Measurements from ENCODE around the gene P3H2.
"Not testable (repeated sequence)": the region's sequence is repeated elsewhere in the genome, so short reads cannot be mapped to it uniquely, and the experiment has no call there.

The P3H2 gene, protein sequence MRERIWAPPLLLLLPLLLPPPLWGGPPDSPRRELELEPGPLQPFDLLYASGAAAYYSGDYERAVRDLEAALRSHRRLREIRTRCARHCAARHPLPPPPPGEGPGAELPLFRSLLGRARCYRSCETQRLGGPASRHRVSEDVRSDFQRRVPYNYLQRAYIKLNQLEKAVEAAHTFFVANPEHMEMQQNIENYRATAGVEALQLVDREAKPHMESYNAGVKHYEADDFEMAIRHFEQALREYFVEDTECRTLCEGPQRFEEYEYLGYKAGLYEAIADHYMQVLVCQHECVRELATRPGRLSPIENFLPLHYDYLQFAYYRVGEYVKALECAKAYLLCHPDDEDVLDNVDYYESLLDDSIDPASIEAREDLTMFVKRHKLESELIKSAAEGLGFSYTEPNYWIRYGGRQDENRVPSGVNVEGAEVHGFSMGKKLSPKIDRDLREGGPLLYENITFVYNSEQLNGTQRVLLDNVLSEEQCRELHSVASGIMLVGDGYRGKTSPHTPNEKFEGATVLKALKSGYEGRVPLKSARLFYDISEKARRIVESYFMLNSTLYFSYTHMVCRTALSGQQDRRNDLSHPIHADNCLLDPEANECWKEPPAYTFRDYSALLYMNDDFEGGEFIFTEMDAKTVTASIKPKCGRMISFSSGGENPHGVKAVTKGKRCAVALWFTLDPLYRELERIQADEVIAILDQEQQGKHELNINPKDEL

DNA sequence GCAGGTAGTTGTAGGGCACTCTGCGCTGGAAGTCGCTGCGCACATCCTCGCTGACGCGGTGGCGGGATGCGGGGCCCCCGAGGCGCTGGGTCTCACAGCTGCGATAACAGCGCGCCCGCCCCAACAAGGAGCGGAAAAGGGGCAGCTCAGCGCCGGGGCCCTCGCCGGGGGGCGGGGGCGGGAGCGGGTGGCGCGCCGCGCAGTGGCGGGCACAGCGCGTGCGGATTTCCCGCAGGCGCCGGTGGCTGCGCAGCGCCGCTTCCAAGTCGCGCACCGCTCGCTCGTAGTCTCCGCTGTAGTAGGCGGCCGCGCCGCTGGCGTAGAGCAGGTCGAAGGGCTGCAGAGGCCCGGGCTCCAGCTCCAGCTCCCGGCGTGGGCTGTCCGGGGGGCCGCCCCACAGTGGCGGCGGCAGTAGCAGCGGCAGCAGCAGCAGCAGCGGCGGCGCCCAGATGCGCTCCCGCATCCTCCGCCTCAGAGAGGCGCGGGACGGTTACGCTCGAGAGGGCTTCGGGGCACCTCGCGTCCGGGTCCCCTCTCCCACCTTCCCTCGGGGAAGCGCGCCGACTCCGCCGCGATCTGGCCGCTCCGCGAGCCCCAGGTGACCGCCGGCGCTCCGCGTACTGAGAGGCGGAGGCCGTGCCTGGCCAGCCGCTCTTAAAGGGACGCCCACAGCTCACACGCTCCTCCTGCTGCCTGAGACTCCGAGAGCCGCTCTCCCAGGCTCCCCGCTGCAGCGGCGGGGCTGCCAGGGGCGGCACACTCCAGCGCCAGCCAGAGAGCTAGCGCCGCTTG lies at the start of gene P3H2:
Gene P3H2 (minus strand): TSS at position 629 of the 792 bp plus-strand sequence. CDS start 166 bp downstream, at position 463.
- peak; percentile 29 to 41 for DNase-seq

DNA sequence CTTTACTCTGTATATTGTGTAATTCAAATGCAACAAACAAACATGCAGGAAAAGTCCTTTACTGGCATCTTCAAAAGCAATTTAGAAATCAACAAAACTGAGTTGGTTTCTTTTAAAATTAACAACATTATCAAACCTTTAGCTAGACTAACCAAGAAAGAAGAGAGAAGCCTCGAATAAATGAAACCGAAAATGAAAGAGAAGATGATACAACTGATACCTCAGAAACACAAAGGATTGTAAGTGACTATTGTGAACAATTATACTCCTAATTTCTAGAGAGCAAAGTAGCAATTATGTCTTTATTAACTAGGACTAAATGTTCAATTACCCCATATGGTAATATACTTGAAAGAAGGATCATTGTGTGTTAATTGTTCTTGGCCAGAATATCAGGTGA lies 49.2 kb upstream of the P3H2 start:
- DNase-seq = no peak

DNA sequence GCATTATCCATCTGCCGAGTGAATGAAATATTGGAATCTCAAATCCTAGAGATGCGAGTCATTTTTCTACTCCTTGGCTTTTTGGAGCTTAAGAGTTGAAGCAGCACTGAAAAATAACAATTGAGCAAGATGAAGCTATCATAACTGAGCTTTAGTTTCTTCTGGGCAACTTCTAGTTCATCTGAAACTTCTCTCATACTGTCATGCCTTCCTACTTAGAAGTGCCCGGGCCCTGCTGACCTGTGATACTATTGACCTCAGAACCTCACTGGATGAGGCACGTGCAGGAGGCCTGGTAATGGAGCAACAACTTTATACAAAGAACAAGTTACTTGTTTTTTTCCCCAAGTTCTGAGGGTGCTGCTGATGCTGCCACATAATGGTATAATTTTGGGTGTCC lies 48.5 kb upstream of the P3H2 start:
- no peak for DNase-seq

DNA sequence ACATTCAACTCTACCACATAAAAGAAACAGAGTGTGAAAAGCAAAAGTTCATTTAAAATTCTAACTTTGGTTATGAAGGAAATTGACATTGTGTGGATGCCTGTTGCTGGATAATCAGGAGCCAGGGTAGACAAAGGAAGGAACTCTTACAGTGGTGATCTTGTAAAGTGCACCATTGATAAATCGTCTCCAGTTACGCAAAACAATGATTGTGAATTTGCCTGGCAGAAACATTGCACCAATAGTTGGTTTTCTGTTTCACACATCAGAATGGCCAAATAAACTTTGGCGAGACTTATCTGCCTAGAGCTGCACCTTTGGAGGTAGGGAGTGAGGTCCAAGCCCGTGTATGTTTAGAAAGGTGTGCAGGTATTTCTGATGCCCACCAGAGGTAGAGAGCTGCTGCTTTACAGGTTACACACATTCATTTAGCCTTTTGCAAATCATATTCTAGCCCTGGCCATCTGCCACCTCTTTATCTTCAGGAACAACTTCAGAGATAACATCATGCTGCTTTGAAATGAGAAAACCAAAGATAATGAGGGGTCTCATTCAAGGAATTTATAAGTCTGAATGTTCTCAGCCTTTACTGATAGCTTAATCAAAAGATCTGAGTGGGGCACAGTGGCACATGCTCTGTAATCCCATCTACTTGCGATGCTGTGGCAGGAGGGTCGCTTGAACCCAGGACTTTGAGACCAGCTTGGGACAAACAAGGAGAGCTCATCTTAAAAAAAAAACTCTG lies 47.4 kb upstream of the P3H2 start:
- no peak for DNase-seq

DNA sequence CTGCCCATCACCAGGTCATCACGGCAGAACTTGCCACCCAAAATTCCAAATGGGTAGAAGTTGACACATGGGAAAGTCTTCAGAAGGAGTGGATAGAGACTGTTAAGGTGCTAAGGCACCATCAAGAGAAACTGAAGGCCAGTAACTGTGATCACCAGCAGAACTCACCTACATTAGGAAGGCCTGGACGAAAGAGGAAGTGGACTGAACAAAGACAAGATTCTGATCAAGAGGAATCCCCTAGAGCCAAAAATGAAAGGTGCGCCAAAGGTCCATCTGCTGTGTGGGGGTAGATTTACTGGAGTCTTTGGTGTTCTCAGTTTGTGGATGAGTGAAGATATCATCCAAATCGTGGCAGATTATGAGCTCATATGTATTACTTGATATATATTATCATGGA lies 46.3 kb upstream of the P3H2 start:
- no peak for DNase-seq

DNA sequence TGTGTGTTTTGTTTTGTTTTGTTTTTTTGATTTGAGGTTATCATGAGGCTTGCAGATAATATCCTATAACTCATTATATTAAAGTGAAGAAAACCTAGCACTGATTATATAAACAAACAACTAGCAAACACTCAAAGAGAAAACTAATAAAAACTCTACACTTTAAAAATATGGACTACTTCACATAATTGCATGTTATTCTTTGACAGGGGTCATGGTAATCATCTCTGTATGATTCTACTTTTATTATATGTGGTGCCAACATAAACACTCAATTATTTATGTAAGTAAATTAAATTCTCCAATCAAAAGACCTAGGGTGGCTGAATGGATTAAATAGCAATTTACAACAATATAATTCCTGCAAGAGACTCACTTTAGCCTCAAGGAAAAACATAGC lies 44.6 kb upstream of the P3H2 start:
- no peak for DNase-seq

DNA sequence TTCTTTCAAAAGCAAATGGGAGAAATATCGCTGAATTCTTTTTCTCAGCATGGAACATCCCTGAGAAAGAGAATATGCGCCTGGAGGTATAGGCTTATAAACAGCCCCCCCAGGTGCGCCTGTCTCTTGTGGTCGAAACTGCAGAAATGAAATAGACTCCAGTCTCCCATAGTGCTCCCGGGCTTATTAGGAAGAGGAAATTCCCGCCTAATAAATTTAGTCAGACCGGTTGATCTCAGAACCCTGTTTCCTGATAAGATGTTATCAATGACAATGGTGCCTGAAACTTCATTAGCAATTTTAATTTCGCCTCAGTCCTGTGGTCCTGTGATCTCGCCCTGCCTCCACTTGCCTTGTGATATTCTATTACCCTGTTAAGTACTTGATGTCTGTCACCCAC lies 41.3 kb upstream of the P3H2 start:
- DNase-seq = not testable (repeated sequence)

DNA sequence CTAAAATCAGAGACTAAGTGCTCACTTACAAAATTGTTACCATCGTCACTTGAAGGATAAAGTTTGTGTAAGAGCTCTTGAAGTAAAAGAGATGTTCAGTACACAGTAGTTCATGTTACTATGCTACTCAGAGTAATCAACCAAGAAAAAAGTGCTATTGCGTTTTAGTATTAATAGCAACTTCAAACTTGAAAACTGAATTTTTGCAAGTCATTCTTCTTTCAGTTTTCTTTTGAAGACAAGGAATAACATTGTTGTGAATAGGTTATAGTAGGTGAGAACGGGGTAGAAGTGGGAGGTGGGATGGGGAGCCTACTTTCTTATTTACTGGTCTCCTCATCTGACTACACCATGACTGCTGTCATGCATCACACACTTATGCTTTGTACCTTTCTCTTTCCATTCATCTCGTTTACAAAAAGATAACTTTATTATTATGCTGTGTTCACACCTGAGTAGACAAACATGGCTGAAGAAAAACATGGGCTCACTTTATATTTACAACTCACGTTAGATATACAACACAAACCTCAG lies 39.3 kb upstream of the P3H2 start:
- no peak for DNase-seq

DNA sequence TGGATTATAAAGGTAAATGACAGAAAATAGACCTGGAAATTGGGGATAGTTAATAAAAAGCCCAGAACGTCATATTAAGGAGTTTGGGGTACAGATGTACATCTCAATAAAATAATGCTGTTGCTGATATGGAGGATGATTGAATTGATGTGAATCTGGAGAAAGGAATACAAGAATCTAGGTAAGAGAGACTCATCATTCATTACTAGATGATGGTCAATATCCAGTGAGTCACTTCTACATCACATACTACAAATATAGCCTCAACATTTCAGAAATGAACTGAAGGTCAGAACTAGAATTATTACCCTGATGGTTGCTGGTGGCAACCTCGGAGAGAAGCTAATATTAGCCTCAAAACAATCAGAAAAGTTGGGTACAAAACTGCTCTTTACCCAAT lies 37.6 kb upstream of the P3H2 start:
- no peak for DNase-seq

DNA sequence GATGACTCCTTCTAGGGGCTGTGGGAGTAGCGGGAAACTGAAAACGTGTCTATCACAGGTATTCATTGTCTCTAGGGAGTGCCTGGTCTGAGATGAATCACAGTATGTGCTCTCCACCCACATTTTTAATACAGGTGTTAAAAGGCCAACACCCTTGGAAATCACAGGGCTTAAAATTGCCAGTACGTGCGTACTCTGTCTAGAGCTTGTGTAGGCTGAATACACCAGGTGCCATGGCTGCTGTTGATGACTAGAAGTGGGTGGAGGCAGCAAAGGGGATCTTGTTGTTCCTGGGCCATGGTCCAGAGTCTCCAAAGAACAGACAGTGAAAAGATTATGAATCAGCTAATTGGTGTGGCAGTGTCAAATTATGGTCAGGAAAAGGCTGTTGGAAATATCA lies 35.1 kb upstream of the P3H2 start:
- no peak for DNase-seq

DNA sequence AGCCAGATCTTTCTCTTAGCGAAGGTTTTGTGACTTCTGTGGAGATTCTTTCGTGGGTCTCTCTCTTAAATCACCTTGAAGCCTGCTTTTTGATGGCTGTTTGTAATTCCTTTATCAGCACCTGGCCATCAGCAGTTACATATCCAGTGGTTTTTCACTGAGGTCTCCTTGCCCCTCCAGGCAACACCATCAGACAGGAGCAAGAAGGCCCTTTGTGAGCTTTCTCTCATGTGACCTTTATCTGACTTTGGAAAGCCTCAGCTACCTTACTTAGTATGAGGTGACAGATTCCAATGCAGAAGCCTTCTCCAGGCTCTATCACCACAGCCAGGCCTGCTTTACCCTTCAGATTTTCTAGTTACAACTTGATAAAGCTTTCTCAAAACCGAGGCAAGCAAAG lies 30.0 kb upstream of the P3H2 start:
- no peak for DNase-seq

DNA sequence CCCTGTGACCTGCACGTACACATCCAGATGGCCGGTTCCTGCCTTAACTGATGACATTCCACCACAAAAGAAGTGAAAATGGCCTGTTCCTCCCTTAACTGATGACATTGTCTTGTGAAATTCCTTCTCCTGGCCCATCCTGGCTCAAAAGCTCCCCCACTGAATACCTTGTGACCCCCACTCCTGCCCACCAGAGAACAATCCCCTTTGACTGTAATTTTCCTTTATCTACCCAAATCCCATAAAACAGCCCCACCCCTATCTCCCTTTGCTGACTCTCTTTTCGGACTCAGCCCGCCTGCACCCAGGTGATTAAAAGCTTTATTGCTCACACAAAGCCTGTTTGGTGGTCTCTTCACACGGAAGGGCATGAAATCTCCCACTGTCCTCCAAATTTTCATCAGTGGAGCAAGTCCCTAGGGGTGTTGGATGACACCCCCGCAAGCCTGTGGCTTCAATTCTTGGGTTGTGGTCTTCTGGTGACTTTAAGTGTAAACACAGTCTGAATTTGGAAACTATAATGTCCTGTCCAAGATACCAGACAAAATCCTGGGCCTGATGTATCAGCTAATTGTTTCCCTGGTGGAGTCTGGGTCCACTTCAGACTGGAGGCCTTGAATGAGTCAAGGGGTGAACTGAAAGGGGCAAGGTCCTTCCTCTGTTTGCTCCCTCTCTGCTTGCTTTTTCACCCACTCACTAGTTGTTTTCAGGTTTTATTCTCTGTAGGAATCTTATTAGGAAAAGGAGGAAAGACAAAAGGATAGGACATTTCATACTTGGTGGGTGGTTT lies 29.3 kb upstream of the P3H2 start:
- DNase-seq = not testable (repeated sequence)

DNA sequence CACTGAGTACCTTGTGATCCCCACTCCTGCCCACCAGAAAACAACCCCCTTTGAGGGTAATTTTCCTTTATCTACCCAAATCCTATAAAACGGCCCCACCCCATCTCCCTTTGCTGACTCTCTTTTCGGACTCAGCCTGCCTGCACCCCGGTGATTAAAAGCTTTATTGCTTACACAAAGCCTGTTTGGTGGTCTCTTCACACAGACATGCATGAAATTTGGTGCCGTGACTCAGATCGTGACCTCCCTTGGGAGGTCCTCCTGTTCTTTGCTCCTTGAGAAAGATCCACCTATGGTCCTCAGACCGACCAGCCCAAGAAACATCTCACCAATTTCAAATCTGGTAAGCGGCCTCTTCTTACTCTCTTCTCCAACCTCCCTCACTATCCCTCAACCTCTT lies 24.1 kb upstream of the P3H2 start:
- DNase-seq = not testable (repeated sequence)

DNA sequence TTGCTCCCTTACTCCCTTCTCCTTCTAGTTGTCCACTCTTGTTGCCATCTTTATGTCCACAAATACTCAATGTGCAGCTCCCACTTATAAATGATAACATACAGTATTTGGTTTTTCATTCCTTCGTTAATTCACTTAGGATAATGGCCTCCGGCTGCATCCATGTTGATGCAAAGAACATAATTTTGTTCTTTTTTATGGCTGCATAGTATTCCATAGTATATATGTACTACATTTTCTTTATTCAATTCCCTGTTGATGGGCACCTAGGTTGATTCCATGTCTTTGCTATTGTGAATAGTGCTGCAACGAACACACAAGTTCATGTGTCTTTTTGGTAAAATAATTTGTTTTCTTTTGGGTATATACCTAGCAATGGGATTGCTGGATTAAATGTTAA lies 21.3 kb upstream of the P3H2 start:
- DNase-seq = no peak

DNA sequence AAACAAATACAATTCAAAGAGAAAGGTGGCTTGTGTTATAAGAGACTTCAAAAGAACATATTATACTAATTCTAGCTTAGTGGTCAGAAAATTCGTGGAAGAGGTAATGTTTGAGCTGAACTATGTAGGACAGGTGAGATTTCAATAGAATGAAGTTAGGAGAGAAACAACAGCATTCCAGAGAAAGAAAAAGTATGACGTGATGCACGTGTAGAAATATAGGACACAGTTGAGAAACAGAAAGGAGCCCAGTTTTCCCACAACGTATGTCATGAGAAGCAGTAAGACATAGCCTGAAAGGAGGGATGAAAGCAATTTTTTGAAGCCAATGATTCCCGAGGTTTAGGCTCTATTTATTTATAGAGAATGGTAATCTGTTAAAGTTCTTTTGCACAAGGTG lies 18.7 kb upstream of the P3H2 start:
- no peak for DNase-seq

DNA sequence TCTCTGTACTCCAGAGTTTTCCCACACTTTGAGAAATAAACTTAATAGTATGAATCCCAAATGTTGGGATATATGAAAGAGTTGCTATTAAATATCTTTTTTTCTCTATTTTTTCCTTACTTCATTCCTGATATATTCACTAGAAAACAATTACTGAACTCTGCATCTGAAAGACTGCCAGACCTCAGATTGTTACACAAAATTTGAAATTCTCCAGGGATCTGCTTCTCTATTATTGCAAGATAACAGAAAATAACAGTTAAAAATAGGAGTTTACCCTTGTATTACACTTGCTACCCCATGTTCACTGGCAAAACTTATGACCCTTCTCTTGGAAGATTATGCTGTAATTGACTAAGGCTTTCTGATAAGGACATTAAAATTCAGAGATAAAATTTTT lies 11.7 kb upstream of the P3H2 start:
- no peak for DNase-seq

DNA sequence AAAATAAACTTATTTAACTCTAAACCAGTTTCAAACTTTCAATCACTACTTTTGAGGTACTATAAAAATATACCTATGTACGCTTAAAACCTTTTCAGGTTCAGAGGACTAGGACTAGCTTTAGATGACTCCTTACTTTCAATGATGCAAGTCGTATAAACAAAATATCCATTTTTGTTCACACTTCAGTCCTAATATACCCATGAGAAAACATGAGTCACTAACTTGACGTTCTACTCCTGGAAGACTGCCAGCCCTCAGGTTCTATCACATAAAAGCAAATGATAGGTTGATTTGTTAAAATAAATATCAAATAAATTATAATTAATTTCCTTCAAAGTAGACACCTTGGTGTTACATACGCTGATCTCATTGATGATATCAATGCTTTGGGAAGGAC lies 10.6 kb upstream of the P3H2 start:
- DNase-seq = no peak

DNA sequence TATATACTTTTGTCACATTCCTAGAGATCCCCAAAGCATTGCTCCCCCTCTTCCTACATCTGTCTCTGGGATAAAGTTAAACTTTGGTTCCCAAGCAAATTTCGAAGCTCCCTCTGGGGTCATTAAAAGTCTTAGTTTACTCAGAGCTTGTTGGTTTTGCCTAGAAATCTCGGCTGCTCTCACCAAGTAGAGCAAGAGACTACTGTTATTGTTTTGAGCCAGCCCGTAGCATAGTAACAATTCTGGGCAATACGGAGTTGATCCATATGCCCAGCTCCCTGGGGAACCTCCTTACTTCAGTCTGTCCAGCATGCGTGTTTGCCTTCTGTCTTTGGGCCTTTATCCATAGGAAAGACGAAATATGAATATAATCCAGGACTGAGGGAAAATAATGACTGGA lies 10.0 kb upstream of the P3H2 start:
- DNase-seq = no peak

DNA sequence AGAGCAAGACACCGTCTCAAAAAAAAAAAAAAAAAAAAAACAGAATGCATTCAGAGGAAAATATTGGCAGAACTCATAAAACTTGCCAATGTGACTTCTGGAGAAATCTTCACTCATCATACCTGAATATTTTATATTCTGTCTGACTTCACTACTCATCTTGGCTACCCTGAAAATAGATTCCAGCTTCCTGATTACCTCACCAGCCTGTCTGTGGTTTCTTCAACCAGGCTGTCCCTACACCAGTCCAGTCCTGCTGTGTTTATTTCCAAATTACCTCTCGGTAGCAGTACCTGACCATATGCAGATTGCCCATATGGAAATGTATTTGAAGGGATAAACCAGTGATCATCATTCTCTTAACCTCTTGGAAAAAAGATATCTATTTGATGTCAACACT lies 9.3 kb upstream of the P3H2 start:
- DNase-seq = no peak

DNA sequence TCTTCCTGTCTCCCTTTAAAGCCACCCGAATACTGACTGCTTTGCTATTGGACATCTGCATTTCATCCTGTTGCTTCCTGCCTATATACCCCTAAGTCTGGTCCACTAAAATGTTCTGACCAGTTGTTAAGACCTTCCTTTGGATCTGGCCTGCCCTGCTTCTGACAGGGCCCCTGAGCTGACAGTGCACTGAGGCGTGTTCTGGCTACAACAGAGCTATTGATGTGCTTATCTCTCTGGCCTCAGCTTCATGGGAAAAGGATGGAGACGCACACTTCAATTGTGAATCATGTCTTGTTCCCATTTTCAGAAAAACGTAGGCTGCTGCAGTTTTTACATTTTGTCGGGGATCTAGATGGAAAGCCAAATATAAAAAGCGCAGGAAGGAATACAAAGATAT lies 7.1 kb upstream of the P3H2 start:
- DNase-seq = no peak

DNA sequence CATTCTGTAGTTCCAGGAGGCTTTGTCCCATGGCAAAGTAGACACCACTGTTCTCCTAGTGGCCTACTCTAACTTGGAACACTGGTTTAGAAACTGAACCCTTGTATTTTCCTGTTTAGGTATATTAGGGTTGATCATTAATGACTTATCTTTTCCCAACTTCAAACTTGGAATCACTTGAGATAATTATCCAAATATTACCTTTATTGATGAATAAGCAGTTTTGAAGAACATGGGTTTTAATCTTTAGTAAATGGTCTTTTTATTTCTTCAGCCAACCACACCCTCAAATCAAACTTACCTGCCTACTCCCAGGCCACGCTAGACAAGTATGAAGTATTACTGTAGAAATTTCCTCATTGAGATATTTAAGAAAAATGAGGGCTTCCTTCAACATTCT lies 6.5 kb upstream of the P3H2 start:
- DNase-seq = no peak

Data from activated CD4-positive, alpha-beta T cell treated with anti-CD3 and anti-CD28 coated beads, Interleukin-2, amount 50 U/mL, for 48 hours (primary cell).